ENCODE results near the gene PDXK. TPM values are rescaled to one million over a fixed set of nuclear protein-coding genes. Genes with fewer than 3 reads are reported as not detected.
A peak's percentile ranks its signal among the peaks of the same experiment; 100 is the strongest.

PDXK gene
- total and polyA plus RNA-seq, 2 of the 13 experiments (the other 11 are each of a cell fraction or from before 2014, with no cell fraction given), result 114 to 184 TPM

- TF ChIP-seq RBAK (CRISPR knock-in tag; IDR thresholded peaks at IDR 0.05), result no peak
- peak; percentile 5; the same call in 1 of the 2 replicates for TF ChIP-seq ZBTB33 (CRISPR knock-in tag; IDR thresholded peaks at IDR 0.05)
- peak; percentile 40; the same call in 1 of the 2 replicates for TF ChIP-seq ZNF790 (CRISPR knock-in tag; IDR thresholded peaks at IDR 0.05; ENCODE audit: borderline replicate concordance)
- TF ChIP-seq ZC3H4 (CRISPR knock-in tag; IDR thresholded peaks at IDR 0.05; ENCODE audit: borderline replicate concordance), result no peak
- no peak for TF ChIP-seq KDM3A (CRISPR knock-in tag; IDR thresholded peaks at IDR 0.05; ENCODE audit: low read depth)
- no peak for TF ChIP-seq ZNF251 (CRISPR knock-in tag; IDR thresholded peaks at IDR 0.05)
- no peak for TF ChIP-seq RBFOX2 (IDR thresholded peaks at IDR 0.05; ENCODE audit: low read depth, low read length)
- TF ChIP-seq ZNF616 (CRISPR knock-in tag; IDR thresholded peaks at IDR 0.05; ENCODE audit: low read depth), result no peak
- no peak for TF ChIP-seq ZNF878 (CRISPR knock-in tag; IDR thresholded peaks at IDR 0.05)
- TF ChIP-seq ZNF547 (CRISPR knock-in tag; IDR thresholded peaks at IDR 0.05), result no peak
- no peak for TF ChIP-seq PRMT3 (CRISPR knock-in tag; IDR thresholded peaks at IDR 0.05; ENCODE audit: borderline replicate concordance, low read depth)
- TF ChIP-seq NCOA5 (CRISPR knock-in tag; IDR thresholded peaks at IDR 0.05), result no peak
- TF ChIP-seq, protein P1, sequence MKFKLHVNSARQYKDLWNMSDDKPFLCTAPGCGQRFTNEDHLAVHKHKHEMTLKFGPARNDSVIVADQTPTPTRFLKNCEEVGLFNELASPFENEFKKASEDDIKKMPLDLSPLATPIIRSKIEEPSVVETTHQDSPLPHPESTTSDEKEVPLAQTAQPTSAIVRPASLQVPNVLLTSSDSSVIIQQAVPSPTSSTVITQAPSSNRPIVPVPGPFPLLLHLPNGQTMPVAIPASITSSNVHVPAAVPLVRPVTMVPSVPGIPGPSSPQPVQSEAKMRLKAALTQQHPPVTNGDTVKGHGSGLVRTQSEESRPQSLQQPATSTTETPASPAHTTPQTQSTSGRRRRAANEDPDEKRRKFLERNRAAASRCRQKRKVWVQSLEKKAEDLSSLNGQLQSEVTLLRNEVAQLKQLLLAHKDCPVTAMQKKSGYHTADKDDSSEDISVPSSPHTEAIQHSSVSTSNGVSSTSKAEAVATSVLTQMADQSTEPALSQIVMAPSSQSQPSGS (CRISPR knock-in tag; IDR thresholded peaks at IDR 0.05), result no peak
- no peak for TF ChIP-seq IRF2 (CRISPR knock-in tag; IDR thresholded peaks at IDR 0.05)
- TF ChIP-seq, protein P2, sequence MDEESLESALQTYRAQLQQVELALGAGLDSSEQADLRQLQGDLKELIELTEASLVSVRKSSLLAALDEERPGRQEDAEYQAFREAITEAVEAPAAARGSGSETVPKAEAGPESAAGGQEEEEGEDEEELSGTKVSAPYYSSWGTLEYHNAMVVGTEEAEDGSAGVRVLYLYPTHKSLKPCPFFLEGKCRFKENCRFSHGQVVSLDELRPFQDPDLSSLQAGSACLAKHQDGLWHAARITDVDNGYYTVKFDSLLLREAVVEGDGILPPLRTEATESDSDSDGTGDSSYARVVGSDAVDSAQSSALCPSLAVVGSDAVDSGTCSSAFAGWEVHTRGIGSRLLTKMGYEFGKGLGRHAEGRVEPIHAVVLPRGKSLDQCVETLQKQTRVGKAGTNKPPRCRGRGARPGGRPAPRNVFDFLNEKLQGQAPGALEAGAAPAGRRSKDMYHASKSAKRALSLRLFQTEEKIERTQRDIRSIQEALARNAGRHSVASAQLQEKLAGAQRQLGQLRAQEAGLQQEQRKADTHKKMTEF (CRISPR knock-in tag; IDR thresholded peaks at IDR 0.05), result peak; percentile 46; the same call in 1 of the 2 replicates
- TF ChIP-seq KLF15 (CRISPR knock-in tag; IDR thresholded peaks at IDR 0.05; ENCODE audit: borderline replicate concordance), result no peak
- no peak for TF ChIP-seq MXD4 (CRISPR knock-in tag; IDR thresholded peaks at IDR 0.05)
- no peak for TF ChIP-seq ZNF816 (CRISPR knock-in tag; IDR thresholded peaks at IDR 0.05; ENCODE audit: borderline replicate concordance)
- no peak for TF ChIP-seq MYC (CRISPR knock-in tag; IDR thresholded peaks at IDR 0.05; ENCODE audit: borderline replicate concordance)
- no peak for TF ChIP-seq ZNF431 (CRISPR knock-in tag; IDR thresholded peaks at IDR 0.05; ENCODE audit: borderline replicate concordance, low read depth)
- TF ChIP-seq CBFB (CRISPR knock-in tag; IDR thresholded peaks at IDR 0.05), result no peak
- TF ChIP-seq ZNF629 (CRISPR knock-in tag; conservative IDR thresholded peaks at IDR 0.05), result no peak
- TF ChIP-seq ZNF280B (CRISPR knock-in tag; IDR thresholded peaks at IDR 0.05; ENCODE audit: borderline replicate concordance), result no peak
- TF ChIP-seq ATM (IDR thresholded peaks at IDR 0.05; ENCODE audit: borderline replicate concordance), result no peak
- TF ChIP-seq, protein P3, sequence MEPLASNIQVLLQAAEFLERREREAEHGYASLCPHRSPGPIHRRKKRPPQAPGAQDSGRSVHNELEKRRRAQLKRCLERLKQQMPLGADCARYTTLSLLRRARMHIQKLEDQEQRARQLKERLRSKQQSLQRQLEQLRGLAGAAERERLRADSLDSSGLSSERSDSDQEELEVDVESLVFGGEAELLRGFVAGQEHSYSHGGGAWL (CRISPR knock-in tag; IDR thresholded peaks at IDR 0.05), result no peak
- no peak for TF ChIP-seq ZNF558 (CRISPR knock-in tag; IDR thresholded peaks at IDR 0.05; ENCODE audit: borderline replicate concordance)
Observed at GRCh38 chr21:43731476-43731875, 12.5 kb downstream of the PDXK start (continued).

Data from HepG2 (cell line).